ENCODE data around the gene CRISP2.
"Not testable (repeated sequence)": the region's sequence is repeated elsewhere in the genome, so short reads cannot be mapped to it uniquely, and the experiment has no call there.

Gene CRISP2

GRCh38 chr6:49713346-49713745, at the start of gene CRISP2:
Gene CRISP2, minus strand, starts transcription at chr6:49713543. Its CDS starts 4,347 bp downstream, at chr6:49709196.
- DNase-seq, result peak; percentile 56

GRCh38 chr6:49744259-49744658, 30.9 kb upstream of the CRISP2 start, which contains the start of gene CRISP3:
Gene CRISP3, minus strand, starts transcription at chr6:49744388. Its CDS starts 21 bp downstream, at chr6:49744367.
- no peak for DNase-seq

GRCh38 chr6:49743429-49743828, 30.1 kb upstream of the CRISP2 start:
- DNase-seq, result no peak

- DNase-seq, result no peak
Measured at GRCh38 chr6:49739423-49739822, 26.1 kb upstream of the CRISP2 start.

- no peak for DNase-seq
Measured at GRCh38 chr6:49736017-49736508, 22.7 kb upstream of the CRISP2 start.

GRCh38 chr6:49733680-49734079, 20.3 kb upstream of the CRISP2 start:
- DNase-seq, result no peak

- no peak for DNase-seq
Measured at GRCh38 chr6:49732781-49733180, 19.4 kb upstream of the CRISP2 start.

GRCh38 chr6:49730251-49730650, 16.9 kb upstream of the CRISP2 start:
- no peak for DNase-seq

GRCh38 chr6:49723917-49724316, 10.6 kb upstream of the CRISP2 start:
- not testable (repeated sequence) for DNase-seq

- no peak for DNase-seq
Measured at GRCh38 chr6:49721297-49721696, 8.0 kb upstream of the CRISP2 start.

- no peak for DNase-seq
Measured at GRCh38 chr6:49720372-49720771, 7.0 kb upstream of the CRISP2 start.

GRCh38 chr6:49698478-49698877, 14.9 kb downstream of the CRISP2 start:
- DNase-seq, result no peak

GRCh38 chr6:49693512-49693911, 19.8 kb downstream of the CRISP2 start:
- DNase-seq, result no peak

GRCh38 chr6:49692534-49692933, 20.8 kb downstream of the CRISP2 start:
- DNase-seq, result no peak

GRCh38 chr6:49676671-49677281, 36.6 kb downstream of the CRISP2 start:
- no peak for DNase-seq

- no peak for DNase-seq
Measured at GRCh38 chr6:49675816-49676215, 37.5 kb downstream of the CRISP2 start.

GRCh38 chr6:49668083-49668511, 45.2 kb downstream of the CRISP2 start:
- no peak for DNase-seq

- no peak for DNase-seq
Measured at GRCh38 chr6:49666930-49667757, 46.2 kb downstream of the CRISP2 start.

- DNase-seq, result no peak
Measured at GRCh38 chr6:49666480-49666879, 46.9 kb downstream of the CRISP2 start.

GRCh38 chr6:49664817-49665216, 48.5 kb downstream of the CRISP2 start:
- no peak for DNase-seq

GRCh38 chr6:49664054-49664453, 49.3 kb downstream of the CRISP2 start:
- not testable (repeated sequence) for DNase-seq

- DNase-seq, result no peak
Measured at GRCh38 chr6:49662892-49663261, 50.5 kb downstream of the CRISP2 start.

- DNase-seq, result no peak
Measured at GRCh38 chr6:49662231-49662891, 51.0 kb downstream of the CRISP2 start.

- no peak for DNase-seq
Measured at GRCh38 chr6:49653942-49654341, 59.4 kb downstream of the CRISP2 start.
